PC-9 (cell line): ENCODE data around the gene KRT14.

Source experiments
- CTCF ChIP-seq: fragments of 200-600 bp; sonication (generic); conservative IDR thresholded peaks from 2 replicates; pipeline ENCODE4 v1.6.1; 2017; ENCODE audit warnings: mixed run types, antibody characterized with exemption, mild to moderate bottlenecking, moderate library complexity
- EZH2 ChIP-seq: fragments of 200-600 bp; sonication (generic); IDR thresholded peaks from 2 replicates; pipeline ENCODE4 v1.8.0; 2017; ENCODE audit warnings: antibody characterized with exemption, low read depth

- TF ChIP-seq CTCF (no peak; the same call in 1 of the 2 replicates), EZH2 (no peak)
These were observed 15.8 kb upstream of the KRT14 start for GRCh38 chr17:41602524-41602923.
